Measurements from ENCODE around the gene NUP93.
"Not testable (repeated sequence)": the region's sequence is repeated elsewhere in the genome, so short reads cannot be mapped to it uniquely, and the experiment has no call there.

The NUP93 gene

GRCh38 chr16:56868175-56868574 lies 138.2 kb downstream of the NUP93 start:
- TF ChIP-seq, protein P1, sequence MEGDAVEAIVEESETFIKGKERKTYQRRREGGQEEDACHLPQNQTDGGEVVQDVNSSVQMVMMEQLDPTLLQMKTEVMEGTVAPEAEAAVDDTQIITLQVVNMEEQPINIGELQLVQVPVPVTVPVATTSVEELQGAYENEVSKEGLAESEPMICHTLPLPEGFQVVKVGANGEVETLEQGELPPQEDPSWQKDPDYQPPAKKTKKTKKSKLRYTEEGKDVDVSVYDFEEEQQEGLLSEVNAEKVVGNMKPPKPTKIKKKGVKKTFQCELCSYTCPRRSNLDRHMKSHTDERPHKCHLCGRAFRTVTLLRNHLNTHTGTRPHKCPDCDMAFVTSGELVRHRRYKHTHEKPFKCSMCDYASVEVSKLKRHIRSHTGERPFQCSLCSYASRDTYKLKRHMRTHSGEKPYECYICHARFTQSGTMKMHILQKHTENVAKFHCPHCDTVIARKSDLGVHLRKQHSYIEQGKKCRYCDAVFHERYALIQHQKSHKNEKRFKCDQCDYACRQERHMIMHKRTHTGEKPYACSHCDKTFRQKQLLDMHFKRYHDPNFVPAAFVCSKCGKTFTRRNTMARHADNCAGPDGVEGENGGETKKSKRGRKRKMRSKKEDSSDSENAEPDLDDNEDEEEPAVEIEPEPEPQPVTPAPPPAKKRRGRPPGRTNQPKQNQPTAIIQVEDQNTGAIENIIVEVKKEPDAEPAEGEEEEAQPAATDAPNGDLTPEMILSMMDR (IDR thresholded peaks at IDR 0.05; ENCODE audit: control insufficient read depth, extremely low read depth, insufficient read depth): no peak

GRCh38 chr16:56868766-56869165 lies 138.8 kb downstream of the NUP93 start:
- not testable (repeated sequence) for DNase-seq (ENCODE audit: low read depth); H3K4me3 ChIP-seq (ENCODE audit: low read depth, low read length)

More at GRCh38 chr16:56868175-56868574, 138.2 kb downstream of the NUP93 start:
- no peak for DNase-seq (ENCODE audit: low read depth)
- no peak overlapping the region for H3K4me3 ChIP-seq (ENCODE audit: low read depth, low read length)

DNA sequence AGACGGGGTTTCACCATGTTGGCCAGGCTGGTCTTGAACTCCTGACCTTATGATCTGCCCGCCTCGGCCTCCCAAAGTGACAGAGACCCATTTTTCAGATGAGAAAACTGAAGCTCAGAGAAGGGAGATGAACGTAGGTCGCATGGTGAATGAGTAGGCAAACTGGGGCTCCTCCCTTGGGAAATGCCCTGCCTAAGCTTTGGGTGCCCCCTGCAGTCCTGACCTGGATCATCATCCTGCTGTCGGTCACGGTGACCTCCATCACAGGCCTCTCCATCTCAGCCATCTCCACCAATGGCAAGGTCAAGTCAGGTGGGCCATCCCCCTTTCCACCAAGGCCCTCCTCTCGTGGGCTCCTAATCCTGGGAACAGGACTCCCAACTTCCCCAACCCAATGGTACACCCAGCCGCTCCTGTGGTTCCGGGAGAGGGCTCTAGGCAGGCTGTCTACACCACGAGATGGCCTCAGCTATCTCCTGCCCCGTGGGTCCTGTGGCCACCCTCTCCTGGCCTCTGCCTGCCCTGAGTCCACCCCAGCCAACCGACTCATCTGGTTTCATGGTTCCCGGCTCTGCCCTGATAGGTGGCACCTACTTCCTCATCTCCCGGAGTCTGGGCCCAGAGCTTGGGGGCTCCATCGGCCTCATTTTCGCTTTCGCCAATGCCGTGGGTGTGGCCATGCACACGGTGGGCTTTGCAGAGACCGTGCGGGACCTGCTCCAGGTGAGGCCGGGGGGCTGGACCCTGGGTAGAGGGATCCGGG lies 139.8 kb downstream of the NUP93 start:
- DNase-seq (ENCODE audit: low read depth): no peak
- no peak overlapping the region for H3K4me3 ChIP-seq (ENCODE audit: low read depth, low read length)
- TF ChIP-seq, protein P1 (IDR thresholded peaks at IDR 0.05; ENCODE audit: control insufficient read depth, extremely low read depth, insufficient read depth): peak; percentile 33

DNA sequence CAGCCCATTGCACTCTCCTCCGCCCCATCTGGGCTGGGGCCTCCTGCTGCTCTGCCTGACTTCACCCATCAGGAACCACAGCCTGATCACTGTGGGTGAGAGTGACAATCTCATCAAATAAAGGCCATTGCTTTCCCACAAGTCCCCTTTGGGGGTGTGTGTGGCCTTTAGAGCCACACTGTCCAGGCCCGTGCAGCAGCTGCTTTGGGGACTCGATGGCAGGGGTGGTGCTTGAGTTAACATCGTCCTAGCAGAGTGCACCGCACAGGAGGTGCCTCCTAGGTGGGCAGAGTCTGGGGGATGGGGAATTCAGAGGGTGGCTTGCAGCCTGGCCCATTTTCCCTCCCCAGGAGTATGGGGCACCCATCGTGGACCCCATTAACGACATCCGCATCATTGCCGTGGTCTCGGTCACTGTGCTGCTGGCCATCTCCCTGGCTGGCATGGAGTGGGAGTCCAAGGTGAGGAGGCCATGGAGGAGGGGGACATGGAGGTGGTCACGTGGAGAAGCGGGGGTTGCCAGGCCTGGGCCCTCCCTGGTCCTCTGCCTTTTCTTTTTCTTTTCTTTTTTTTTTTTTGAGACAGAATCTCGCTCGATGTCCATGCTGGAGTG lies 140.5 kb downstream of the NUP93 start:
- no peak for DNase-seq (ENCODE audit: low read depth)
- TF ChIP-seq, protein P1 (IDR thresholded peaks at IDR 0.05; ENCODE audit: control insufficient read depth, extremely low read depth, insufficient read depth): no peak
- no peak overlapping the region for H3K4me3 ChIP-seq (ENCODE audit: low read depth, low read length)

DNA sequence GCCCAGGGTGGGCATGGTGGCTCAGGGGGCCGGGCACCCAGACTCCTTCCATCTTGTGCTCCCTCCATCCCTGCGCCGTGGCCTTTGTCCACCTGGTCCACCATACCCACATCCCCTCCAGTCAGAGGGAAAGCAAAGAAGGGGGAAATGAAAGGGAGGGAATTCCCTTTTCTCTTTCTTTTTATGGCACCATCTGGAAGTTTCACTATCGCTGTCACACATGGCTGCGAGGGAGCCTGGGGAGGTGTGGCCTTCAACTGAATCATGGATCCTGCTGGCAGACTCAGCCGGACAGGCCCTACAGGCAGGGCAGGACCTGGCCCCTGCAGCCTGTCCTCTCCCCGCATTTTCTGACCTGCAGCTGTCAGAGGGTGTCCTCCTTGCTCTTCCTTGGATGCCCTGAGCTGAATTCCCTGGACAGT lies 141.3 kb downstream of the NUP93 start:
- H3K4me3 ChIP-seq (ENCODE audit: low read depth, low read length): no peak overlapping the region
- DNase-seq (ENCODE audit: low read depth): no peak
- TF ChIP-seq, protein P1 (IDR thresholded peaks at IDR 0.05; ENCODE audit: control insufficient read depth, extremely low read depth, insufficient read depth): no peak

GRCh38 chr16:56872863-56873391 lies 143.0 kb downstream of the NUP93 start:
- H3K4me3 ChIP-seq (ENCODE audit: low read depth, low read length): no peak overlapping the region
- DNase-seq (ENCODE audit: low read depth): no peak
- TF ChIP-seq, protein P1 (IDR thresholded peaks at IDR 0.05; ENCODE audit: control insufficient read depth, extremely low read depth, insufficient read depth): no peak

DNA sequence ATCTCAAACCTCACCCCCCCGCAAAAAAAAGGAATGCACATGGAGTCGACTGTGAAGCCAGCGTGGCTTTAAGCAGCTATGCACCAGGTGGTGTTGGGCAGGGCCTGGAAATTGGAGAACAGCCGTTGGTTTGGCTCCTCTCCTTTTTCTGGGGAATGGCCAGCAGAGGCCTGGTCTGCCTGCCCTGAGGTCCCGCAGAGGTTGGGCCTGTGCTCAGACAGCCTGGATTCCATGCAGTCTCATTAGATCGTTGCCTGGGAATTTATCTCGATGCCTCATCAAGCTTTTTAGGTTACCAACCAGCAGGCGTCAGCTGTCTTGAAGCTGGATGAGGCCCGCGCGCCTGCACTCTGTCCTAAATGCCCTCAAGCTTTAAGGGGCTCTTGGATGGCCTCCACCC lies 144.9 kb downstream of the NUP93 start:
- no peak overlapping the region for H3K4me3 ChIP-seq (ENCODE audit: low read depth, low read length)
- TF ChIP-seq, protein P1 (IDR thresholded peaks at IDR 0.05; ENCODE audit: control insufficient read depth, extremely low read depth, insufficient read depth): no peak
- no peak for DNase-seq (ENCODE audit: low read depth)
